ENCODE data around the gene SCGN. TPM values are rescaled to one million over a fixed set of nuclear protein-coding genes. Genes with fewer than 3 reads are reported as not detected.

The SCGN gene
- polyA plus RNA-seq, 1 donor = 0.12 TPM

- DNase-seq = no peak
Measured at GRCh38 chr6:25685896-25686295, 33.9 kb downstream of the SCGN start.

- no peak for DNase-seq
Measured at GRCh38 chr6:25686856-25687255, 34.8 kb downstream of the SCGN start.

DNA sequence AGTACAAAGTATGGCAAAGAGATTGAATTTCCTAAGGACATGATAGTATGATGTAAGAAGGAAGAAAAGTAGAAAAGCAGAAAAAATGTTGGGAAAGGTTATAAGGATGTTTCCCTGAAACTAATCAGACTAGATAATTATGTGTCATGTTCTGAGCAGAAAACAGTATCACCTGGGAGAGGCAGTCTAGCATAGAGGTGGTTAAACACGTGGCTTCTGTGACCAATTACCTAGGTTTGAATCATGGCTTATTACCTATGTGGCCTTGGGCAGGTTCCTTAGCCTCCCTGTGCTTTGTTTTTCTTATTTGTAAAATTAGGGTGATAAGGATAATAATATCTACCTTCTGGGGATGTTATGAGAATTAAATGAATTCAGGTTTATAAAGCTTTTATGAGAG lies 38.0 kb downstream of the SCGN start:
- DNase-seq = no peak

- DNase-seq = no peak
Measured at GRCh38 chr6:25691894-25692293, 39.9 kb downstream of the SCGN start.

DNA sequence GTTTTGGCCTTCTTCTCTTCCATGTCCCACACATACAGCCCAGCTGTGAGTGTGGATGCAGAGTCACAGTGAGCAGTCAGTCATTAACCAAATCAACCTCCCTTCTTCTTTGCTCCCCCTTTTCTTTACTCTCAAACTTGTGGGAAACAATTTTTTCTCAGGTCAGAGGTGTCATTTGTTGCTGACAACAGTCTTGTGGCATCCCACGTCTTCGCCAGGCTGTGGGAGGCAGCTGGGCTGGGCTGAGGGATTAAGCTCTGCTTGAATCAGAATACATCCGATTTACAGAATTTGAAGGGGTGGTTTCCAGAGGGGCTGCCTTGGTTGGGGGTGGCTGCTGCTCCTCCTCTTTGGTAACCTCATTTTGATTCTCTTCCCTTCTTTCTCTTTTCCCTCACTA lies 40.5 kb downstream of the SCGN start:
- DNase-seq = no peak

DNA sequence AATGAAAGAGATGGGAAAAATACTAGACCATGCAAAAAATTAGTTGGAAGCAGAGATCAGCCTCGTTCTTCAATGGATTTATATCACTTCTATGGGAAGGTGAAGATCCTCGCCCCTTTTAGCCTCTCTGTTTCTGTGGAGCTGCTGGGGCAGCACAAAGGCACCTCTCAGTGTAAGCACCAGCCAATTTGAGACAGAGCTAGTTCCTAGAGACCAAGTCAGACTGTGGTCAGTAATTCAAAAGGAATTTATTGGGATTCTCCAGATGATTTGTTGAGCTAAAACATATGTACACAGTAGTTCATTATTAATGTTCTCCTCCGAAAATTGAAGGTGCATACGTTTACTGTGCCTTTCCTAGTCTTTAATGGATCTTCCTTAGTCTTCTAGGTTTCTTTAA lies 42.4 kb downstream of the SCGN start:
- DNase-seq = no peak

GRCh38 chr6:25695671-25696070 lies 43.7 kb downstream of the SCGN start:
- no peak for DNase-seq

DNA sequence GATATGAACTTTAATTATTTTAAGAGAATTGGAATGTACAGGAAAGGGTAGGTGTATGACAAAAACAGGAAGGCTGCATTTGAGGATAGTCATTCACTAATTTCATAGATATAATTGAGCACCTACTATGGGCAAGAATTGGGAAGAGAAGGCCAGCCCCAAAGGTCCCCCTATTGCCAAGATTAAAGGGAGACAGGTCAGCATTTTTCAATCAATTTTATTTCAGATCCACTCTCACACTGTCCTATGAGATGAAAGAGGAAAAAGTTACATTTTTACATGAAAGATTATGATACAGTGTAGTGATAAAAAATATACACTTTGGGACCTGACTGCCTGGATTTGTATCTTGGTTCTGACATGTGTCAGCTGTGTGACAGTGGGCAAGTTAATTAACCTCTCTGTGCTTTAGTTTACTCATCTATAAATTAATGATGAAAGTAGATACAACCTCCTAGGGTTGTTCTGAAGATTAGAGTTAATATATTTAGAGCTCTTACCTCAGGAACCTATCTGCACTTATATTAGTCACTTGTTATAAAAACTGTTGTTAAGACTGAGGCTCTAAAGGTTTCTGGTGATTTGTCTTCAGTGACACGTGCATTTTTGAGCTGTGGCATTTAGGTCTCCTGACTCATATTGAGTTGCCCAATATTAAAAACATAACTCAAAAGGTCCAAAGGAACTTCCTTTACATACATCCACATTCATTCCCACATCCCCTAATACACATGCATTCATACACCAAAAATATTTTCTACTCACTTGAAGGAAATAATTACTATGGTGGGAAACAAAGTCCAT lies 45.7 kb downstream of the SCGN start:
- no peak for DNase-seq

DNA sequence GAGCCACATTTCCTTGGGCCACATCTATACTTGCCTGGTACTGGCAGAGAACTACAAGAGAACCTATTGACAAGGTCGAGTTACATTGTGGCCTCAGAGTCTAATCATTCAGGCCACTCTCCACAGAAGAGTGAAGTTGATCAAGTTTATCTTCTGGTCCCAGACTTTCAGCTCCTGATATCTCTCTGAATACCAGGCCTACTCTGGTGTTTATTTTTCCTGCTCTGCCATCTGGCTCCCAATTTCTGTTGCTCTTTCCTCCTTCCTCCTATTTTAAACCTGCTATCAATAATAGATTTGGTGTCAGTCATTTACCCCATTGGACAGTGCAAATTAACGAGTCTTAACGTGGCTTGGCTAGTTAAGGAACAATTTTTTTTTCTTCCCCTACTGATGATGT lies 46.6 kb downstream of the SCGN start:
- no peak for DNase-seq

- DNase-seq = no peak
Measured at GRCh38 chr6:25699649-25700048, 47.6 kb downstream of the SCGN start.

- DNase-seq = no peak
Measured at GRCh38 chr6:25700761-25701160, 48.7 kb downstream of the SCGN start.

GRCh38 chr6:25701807-25702206 lies 49.8 kb downstream of the SCGN start:
- DNase-seq = no peak

DNA sequence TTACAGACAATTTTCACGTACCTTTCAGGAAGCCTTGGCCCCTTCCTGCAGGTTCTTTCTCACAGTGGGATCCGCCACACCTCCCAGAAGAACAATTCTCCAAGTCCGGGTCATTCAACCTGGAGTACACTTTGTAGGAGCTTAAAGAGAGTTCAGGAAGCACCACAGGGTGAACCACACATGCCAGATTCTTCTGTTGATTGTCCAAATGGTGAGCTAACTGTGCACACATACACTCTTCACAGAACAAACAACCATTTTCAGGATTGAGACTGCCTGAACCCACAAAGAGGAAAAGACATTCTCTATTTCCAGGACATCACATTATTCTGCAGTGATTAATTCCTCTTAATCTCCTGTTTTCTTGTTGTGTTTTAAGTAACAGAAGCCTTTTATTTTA lies 51.0 kb downstream of the SCGN start:
- DNase-seq = no peak

- no peak for DNase-seq
Measured at GRCh38 chr6:25704001-25704400, 52.0 kb downstream of the SCGN start.

DNA sequence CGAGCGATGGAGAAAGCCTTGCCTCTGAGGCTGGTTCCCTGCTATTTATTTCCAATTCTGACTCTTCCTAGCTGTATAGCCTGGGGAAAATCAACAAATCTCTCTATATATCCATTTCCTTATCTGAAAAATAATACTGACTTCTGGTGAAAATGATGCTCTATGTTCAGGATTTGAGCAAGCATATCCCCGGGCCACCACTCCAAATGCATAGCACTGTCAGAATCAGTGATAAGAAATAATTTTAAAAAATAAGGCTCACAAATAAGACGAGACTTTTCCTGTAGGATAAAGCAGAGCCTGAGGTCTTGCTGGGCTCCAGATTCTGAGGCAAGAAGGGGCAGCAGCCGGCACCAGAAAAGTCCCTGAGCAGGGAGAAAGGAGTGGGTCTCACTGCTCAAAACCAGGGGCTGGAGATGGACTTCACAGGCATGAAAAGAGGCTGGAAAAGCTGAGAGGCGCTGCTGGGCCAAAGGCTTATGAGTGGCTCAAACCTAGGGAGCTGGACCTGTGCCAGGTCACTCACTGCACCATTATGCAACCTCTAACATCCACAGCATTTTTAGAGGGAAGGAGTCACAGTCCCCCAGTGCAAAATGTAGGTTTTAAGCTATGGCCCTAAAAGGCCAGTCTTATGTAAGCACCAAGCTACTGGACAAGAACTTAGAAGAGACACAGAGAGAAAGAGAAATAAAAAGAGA lies 54.4 kb downstream of the SCGN start:
- DNase-seq = no peak

GRCh38 chr6:25709761-25710160 lies 57.7 kb downstream of the SCGN start:
- no peak for DNase-seq

GRCh38 chr6:25710287-25710686 lies 58.3 kb downstream of the SCGN start:
- no peak for DNase-seq

DNA sequence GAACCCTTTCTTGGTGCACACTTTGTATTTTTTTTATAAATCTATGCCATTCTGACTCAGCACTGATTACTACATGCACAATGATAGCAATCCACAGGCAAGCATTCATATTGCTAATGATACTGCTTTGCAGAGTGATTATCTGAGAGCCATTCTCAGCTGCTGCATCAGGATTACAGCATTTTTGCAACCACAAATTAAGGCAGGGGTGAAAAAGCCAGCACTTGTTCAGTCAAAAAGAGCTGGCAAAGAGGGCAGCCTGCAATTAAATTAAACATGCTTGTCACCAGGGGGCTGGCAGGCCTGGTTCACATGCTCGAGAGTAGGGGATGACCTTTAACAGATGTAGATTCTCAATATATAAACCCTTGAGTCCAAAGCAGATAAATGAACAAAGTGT lies 61.8 kb downstream of the SCGN start:
- no peak for DNase-seq

GRCh38 chr6:25714765-25715164 lies 62.8 kb downstream of the SCGN start:
- no peak for DNase-seq

GRCh38 chr6:25715794-25716193 lies 63.8 kb downstream of the SCGN start:
- DNase-seq = no peak

DNA sequence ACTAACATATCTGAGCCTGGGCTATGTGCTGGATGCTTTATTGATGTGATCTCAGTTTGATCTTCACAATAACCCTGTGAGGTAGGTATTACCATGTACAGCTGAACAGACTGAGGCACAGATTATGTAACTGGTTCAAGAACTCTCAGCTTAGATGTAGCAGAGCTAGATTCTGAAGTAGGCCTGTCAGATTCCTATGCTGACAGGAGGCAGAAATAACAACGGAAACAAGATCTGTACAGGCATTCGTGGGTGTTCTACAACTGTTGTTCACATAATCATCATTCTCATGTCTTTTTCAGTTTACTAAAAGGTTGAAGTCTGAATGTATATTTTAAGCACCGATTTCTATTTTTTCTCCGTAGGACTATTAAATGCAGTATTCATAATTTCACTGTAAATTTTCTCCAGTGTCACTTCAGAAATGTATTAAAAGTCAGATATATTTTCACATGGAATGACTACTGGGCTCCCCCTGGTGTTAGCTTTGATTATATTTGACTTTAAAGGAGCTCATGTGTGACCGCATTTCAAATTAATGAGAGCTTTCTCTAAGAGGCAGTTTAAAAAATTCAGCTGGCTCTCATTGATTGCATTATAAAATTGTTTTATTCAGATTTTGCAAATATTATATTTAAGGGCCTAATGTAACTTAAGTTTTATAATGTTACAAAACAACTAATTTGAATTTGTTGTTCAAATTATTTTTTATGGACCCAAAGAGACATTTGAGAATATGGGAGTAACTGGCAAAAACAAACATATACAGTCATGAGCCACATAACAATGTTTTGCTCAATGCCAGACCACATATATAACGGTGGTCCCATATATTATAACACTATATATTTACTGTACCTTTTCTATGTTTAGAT lies 66.1 kb downstream of the SCGN start:
- peak; percentile 51 for DNase-seq

GRCh38 chr6:25726122-25726911 lies 74.3 kb downstream of the SCGN start:
- DNase-seq = no peak
